GM21447 (cell line): ENCODE measurements around the gene PLAC9.

Experiments
- ATAC-seq: cut with Tn5 transposase; IDR thresholded peaks from one replicate; pipeline ENCODE4 v1.9.1; 2021; ENCODE audit not compliant: unreplicated experiment

Gene PLAC9

DNA sequence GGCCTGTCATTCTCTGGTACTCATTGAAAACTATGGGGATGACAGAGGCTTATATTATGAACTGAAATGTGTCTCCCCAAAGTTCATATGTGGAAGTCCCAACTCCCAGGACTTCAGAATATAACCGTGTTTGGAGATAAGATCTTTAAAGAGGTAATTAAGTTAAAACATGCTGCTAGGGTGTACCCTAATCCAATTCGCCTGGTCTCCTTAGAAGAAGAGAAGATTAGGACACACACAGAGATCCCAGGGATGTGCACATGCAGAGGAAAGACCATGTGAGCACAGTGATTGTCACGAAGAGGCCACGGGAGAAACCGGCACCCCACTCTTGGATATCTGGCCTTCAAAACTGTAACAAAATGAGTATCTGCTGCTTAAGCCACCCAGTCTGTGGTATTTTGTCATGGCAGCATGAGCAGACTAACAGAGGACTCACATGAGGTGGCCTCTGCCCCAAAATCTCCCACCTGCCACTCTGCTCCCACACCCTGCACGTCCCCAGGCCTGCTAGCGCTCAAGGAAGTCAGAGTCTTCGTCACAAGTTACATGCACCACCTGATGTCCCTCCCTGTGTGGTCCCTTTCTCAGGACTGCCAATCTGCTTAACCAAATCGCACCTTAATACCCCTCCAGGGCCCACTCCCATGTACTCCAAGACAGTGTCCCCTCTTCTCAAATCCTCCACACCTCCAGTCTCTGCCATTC lies 26.8 kb downstream of the PLAC9 start:
- ATAC-seq: no peak

- ATAC-seq: no peak
Measured at GRCh38 chr10:80160361-80161320, 28.1 kb downstream of the PLAC9 start.

DNA sequence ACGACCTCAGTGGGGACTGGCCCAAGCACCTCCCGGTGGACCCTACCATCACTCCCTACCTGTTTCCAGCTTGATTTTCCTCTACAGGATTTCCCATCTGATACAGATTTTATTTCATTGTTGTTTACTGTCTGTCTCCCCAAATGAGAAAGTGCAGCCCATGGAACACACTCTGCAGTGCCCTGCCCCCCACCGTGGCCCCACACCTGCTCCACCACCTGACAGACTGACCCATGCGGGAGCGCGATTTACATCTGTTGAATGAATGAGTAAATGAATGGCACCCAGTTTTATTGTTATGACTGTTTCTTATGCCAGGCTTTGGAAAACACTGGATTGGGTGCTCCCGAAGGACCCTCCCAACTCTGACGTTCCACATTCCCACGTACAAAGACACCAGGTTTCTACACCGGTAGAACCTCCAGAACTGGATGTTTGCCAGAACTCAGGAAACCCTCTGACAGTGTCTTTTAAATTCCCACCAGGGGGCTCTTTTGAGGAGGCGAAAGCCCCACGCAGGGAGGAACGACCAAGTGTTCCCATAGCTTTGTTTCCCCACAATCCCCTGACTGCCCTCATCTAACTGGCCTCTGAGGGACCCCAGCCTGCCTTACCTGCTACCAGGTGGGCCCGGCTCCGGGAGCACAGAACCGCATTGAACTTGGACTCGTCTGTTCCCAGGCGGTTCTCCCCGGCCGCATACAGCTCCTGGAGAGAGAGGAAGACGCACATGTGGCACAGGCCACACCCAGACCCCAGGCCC lies 29.0 kb downstream of the PLAC9 start:
- ATAC-seq: no peak

DNA sequence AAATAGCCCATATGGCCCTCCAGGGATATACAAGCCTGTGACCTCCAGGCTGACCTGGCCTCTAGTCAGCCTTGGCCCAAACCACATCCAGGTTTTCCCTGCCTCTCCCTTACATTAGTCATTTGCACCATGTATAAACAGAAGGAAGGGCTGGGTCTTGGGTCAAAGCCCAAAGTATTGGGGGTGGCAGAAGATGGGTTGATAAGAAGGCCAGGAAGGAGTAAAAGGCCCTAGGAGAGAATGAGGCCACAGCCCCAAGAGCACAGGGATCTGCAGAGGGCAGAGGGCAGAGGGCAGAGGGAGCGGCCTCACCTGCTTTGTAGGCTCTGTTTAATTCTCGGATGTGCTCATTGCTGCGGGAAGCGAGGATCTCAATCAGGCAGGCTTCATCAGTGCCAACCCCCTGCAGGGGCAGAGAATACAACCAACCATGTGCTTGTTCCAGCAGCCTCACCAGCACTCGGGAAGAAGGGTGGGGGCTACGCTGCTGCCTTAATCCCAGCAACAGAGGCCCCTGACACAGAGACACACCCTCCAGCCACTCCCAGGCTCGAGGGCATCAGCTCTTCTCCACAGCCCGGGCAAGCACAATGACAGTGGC lies 31.3 kb downstream of the PLAC9 start:
- ATAC-seq: no peak

DNA sequence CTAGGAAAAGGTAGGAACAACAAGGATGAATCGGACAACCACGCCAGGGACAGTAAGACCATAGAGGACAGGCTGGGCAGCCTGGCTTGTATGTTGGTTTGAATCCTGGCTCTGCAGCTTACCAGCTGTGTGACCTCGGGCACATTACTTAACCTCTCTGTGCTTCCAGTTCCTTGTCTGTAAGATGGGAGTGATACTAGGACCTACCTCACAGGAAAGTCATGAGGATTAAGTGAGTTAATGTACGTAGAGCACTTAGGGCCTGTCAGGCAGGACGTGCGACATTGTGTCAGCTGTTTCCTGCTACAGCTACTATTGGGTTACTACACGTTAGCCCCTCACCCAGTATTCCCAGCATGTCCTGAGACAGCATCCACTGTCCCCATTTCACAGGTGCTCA lies 32.1 kb downstream of the PLAC9 start:
- no peak for ATAC-seq

DNA sequence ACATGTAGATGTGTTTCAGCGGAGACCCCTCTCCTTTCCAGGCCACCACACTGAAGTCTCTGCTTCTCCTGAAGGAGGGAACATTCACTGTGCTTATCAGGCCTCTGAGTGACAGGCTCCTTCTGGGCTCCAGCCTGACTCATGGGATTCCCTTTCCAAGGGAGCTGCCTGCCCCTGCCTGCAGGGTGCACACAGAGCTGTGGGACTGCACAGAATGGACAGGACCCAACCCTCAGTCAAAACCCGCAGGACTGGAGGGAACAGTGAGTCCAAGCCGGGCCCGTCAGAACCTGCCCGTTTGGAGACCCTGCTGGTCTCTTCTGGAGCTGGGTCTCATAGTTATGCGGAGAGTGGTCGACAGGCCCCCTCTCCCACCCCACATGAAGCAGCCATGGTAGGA lies 32.6 kb downstream of the PLAC9 start:
- no peak for ATAC-seq

- no peak for ATAC-seq
Measured at GRCh38 chr10:80166581-80167470, 34.3 kb downstream of the PLAC9 start.

DNA sequence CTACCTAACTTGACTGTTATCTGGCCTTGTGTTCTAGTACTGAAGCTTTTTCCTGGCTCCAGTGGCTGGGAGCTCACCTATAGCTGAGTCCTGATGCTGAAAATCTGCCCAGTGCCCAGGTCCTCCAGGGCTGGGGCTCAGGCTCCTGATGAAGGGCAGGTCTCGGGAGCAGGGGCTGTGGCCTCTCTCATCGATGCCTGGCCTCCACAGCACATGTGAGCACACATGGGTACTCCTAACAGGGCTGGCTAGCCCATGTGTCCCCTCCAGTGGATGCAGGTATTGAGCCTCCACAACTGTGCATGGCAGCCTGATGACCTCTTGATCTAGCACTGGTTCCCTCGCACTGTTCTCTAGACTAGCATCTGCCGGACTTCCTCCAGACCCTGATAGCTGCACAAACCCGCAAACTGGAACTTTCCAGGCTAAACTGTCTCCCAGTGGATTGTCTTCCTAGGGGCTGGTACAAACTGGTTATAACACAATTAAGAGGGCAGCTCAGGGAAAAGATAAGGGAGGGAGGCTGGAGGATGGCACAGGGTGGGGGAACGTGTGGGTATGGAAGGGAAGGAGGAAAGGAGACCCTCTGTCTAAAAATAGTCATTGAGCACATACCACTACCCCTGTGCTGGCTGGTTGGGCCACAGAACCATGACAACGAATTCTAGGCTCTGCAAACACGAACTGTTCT lies 35.1 kb downstream of the PLAC9 start:
- ATAC-seq: no peak

GRCh38 chr10:80168162-80168511 lies 35.6 kb downstream of the PLAC9 start:
- ATAC-seq: no peak

GRCh38 chr10:80168679-80169380 lies 36.3 kb downstream of the PLAC9 start:
- ATAC-seq: no peak

DNA sequence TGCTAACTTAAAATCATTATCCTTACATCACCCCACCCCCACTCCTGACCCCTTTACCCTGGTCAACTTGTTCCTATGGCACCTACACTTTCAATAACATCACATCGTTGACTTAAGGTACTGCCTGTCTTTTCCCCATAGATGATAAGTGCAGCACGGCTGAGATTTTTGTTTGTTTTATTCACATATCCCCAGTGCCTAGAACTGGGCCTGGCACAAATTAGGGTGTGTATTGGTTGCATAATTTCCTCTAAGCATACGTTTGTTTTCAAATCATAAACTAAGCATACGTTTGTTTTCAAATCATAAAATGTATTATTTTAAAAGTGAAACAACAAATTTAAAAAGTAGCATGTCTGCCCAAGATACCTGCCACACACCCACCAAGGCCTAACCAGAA lies 37.5 kb downstream of the PLAC9 start:
- no peak for ATAC-seq

DNA sequence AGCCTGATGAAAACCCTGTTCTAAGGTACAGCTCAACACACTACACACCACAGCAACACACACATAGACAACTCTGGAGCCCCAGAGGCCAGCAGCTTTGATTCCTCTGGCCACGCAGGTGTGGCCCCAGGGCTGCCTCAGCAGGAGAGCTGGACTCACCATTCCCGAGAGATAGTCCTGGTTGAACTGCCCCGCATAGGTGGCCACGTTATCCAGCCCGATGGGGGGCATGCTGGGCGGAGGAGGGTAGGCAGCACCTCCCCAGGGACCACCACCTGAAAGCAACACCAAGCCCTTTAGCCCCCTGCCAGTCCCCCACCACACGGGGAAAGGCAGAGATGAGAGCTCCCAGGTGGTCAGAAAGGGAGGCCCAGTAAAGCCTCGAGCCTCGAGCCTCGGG lies 38.1 kb downstream of the PLAC9 start:
- ATAC-seq: no peak

- no peak for ATAC-seq
Measured at GRCh38 chr10:80171248-80171660, 38.7 kb downstream of the PLAC9 start.

- no peak for ATAC-seq
Measured at GRCh38 chr10:80172896-80173295, 40.4 kb downstream of the PLAC9 start.

GRCh38 chr10:80173466-80173865 lies 40.9 kb downstream of the PLAC9 start:
- no peak for ATAC-seq

DNA sequence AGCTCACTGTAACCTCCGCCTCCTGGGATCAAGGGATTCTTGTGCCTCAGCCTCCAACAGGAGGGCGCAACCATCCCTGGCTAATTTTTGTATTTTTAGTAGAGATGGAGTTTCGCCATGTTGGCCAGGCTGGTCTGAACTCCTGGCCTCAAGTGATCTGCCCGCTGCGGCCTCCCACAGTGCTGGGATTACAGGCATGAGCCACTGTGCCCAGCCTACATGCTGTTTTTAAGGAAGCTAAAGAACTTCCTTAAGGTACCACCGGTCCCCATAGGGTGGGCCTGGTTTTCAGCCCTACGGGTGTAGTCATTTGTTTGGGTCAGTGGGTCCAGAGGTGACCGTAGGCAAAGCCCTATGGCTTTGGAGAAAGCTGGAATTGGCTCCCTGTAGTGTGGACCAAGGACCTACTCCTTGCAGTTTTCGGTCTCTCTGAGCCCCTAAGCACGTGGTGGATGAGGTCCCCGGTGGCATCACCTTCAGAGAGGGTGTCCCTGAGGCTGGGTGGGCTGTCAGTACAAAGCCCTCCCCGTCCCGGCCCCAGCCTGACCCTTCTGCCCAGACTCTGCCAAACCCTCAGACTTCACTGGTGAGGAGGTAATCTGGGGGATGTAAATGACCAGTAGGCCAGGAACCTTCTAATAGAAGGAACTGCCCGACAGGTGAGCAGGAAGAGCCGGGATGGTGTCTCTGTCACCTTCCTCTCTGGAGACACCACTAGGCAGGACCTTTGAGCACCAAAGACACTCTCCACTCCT lies 42.3 kb downstream of the PLAC9 start:
- ATAC-seq: no peak

DNA sequence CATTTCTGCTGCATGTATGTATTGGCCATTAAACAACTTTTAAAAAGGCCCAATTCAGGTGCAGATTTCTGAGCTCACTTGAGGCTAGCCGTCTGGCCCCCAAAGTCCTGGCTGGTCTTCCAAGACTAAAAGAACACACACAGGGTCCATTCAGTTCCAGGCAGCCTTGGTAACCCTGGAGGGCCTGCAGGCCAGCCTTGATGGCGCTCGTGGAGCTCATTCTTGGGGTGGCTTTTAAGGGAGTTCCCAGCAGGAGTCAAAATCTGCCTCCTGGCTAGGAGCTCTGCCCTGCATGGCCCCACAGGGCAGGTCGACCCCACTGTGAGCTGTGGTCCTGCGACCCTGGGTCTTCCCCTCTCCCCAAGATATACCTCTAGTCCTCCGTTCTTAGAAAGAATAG lies 44.0 kb downstream of the PLAC9 start:
- no peak for ATAC-seq
